Stimulated activated CD8-positive, alpha-beta memory T cell treated with anti-CD3 and anti-CD28 coated beads, Interleukin-15, amount 100 ng/mL, for 24 hours (primary cell): ENCODE results near the gene PRKCH.

Experiments
- DNase-seq: peaks from one replicate; pipeline ENCODE4 v3.0.0-alpha.2; 2020; ENCODE audit warnings: low read depth

PRKCH gene

GRCh38 chr14:61532763-61533162 is 211.4 kb downstream of the PRKCH start:
- no peak for DNase-seq

- no peak for DNase-seq
Measured at GRCh38 chr14:61533513-61534255, 212.3 kb downstream of the PRKCH start.

GRCh38 chr14:61535032-61535431 is 213.7 kb downstream of the PRKCH start:
- DNase-seq, result no peak

GRCh38 chr14:61535458-61535857 is 214.1 kb downstream of the PRKCH start:
- DNase-seq, result no peak

GRCh38 chr14:61536661-61537562 is 215.5 kb downstream of the PRKCH start:
- DNase-seq, result no peak

GRCh38 chr14:61537563-61538463 is 216.4 kb downstream of the PRKCH start:
- DNase-seq, result no peak

GRCh38 chr14:61538464-61539022 is 217.2 kb downstream of the PRKCH start:
- DNase-seq, result no peak

- DNase-seq, result no peak
Measured at GRCh38 chr14:61539631-61540030, 218.3 kb downstream of the PRKCH start.

- DNase-seq, result no peak
Measured at GRCh38 chr14:61540931-61541330, 219.6 kb downstream of the PRKCH start.

- no peak for DNase-seq
Measured at GRCh38 chr14:61542848-61543790, 221.7 kb downstream of the PRKCH start.

- DNase-seq, result no peak
Measured at GRCh38 chr14:61543946-61544345, 222.6 kb downstream of the PRKCH start.

GRCh38 chr14:61544448-61545330 is 223.3 kb downstream of the PRKCH start:
- DNase-seq, result no peak

- DNase-seq, result no peak
Measured at GRCh38 chr14:61545726-61546455, 224.5 kb downstream of the PRKCH start.

- DNase-seq, result no peak
Measured at GRCh38 chr14:61547186-61548069, 226.0 kb downstream of the PRKCH start.

- DNase-seq, result no peak
Measured at GRCh38 chr14:61549425-61549824, 228.0 kb downstream of the PRKCH start.

- DNase-seq, result no peak
Measured at GRCh38 chr14:61551384-61551783, 230.0 kb downstream of the PRKCH start.

GRCh38 chr14:61552241-61552640 is 230.9 kb downstream of the PRKCH start:
- no peak for DNase-seq
